Measurements from ENCODE around the gene DSTYK.
A peak's percentile ranks its signal among the peaks of the same experiment; 100 is the strongest.
"Not testable (repeated sequence)": the region's sequence is repeated elsewhere in the genome, so short reads cannot be mapped to it uniquely, and the experiment has no call there.

The DSTYK gene

GRCh38 chr1:205161076-205161475, 50.4 kb downstream of the DSTYK start:
- no peaks in the 10 kb centered on the region for H3K4me1 ChIP-seq (ENCODE audit: control insufficient read depth, insufficient read depth, low read length)
- H3K27me3 ChIP-seq (ENCODE audit: control insufficient read depth, insufficient read depth, low read length) = no peaks in the 10 kb centered on the region
- no peaks in the 10 kb centered on the region for H3K9me3 ChIP-seq (replicated peaks; ENCODE audit: low read length)
- H3K36me3 ChIP-seq (ENCODE audit: insufficient read depth, low read length) = peaks cover 58% of the 10 kb centered on the region
- no peak overlapping the region for H3K9ac ChIP-seq (ENCODE audit: low read depth, low read length)
- H3K4me2 ChIP-seq (ENCODE audit: low read length) = no peak overlapping the region
- no peak overlapping the region for H3K4me3 ChIP-seq (ENCODE audit: low read length)

DNA sequence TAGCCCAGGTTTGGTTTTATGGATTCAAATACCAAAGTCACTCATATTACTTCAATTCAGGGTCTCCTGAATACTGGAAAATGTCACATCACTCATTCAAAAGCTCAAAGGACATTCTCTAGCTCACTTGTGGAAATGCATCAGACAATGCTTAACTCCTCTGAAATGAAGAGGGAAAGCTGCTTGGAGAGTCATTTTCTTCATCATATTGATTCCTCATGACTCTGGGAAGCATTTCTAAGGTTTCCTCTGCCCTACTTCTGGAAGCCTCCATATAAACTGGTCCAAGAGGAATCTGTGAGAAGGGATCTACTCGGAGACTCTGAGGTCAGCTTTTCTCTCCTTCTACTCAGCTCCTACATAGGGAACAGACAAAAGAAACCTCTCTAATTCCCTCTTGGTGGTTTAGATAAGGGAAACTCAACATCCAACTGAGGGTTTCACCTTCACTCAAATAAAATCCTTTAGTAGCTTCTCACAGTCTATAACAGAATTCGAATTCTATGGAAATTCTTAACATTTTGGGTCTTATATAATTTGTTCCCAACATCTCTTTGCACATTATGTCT, 53.4 kb downstream of the DSTYK start:
- Histone ChIP-seq H3K4me3 (ENCODE audit: low read length) (no peak overlapping the region), H3K36me3 (ENCODE audit: insufficient read depth, low read length) (peaks cover 59% of the 10 kb centered on the region), H3K9ac (ENCODE audit: low read depth, low read length) (no peak overlapping the region), H3K9me3 (replicated peaks; ENCODE audit: low read length) (no peaks in the 10 kb centered on the region), H3K27me3 (ENCODE audit: control insufficient read depth, insufficient read depth, low read length) (no peaks in the 10 kb centered on the region), H3K4me1 (ENCODE audit: control insufficient read depth, insufficient read depth, low read length) (no peaks in the 10 kb centered on the region), H3K4me2 (ENCODE audit: low read length) (no peak overlapping the region)

- not testable (repeated sequence) for H3K9me3 ChIP-seq (replicated peaks; ENCODE audit: low read length); H3K9ac ChIP-seq (ENCODE audit: low read depth, low read length); H3K4me3 ChIP-seq (ENCODE audit: low read length); H3K27me3 ChIP-seq (ENCODE audit: control insufficient read depth, insufficient read depth, low read length); H3K4me2 ChIP-seq (ENCODE audit: low read length); H3K4me1 ChIP-seq (ENCODE audit: control insufficient read depth, insufficient read depth, low read length)
- H3K36me3 ChIP-seq (ENCODE audit: insufficient read depth, low read length) = peaks cover 42% of the 10 kb centered on the region
These were observed 55.7 kb downstream of the DSTYK start for GRCh38 chr1:205155665-205156377.

DNA sequence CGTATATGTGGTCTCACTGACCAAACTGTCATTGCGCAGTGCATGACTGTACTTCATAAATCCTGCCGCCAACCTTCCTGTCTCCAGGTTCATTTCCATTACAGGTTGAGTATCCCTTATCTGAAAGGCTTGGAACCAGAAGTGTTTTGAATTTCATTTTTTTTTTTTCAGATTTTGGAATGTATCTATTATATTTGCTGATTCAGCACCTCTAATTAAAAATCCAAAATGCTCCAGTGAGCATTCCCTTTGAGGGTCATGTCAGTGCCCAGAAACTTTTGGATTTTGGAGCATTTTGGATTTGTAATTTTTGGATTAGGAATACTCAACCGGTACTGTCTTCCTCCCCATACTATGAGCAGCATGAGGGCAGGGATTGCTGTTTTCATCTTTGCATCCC, 59.0 kb downstream of the DSTYK start:
- Histone ChIP-seq H3K36me3 (ENCODE audit: insufficient read depth, low read length) (peaks cover 29% of the 10 kb centered on the region), H3K4me2 (ENCODE audit: low read length) (no peak overlapping the region), H3K9ac (ENCODE audit: low read depth, low read length) (no peak overlapping the region), H3K4me3 (ENCODE audit: low read length) (no peak overlapping the region), H3K9me3 (replicated peaks; ENCODE audit: low read length) (no peaks in the 10 kb centered on the region), H3K4me1 (ENCODE audit: control insufficient read depth, insufficient read depth, low read length) (peaks cover 2% of the 10 kb centered on the region), H3K27me3 (ENCODE audit: control insufficient read depth, insufficient read depth, low read length) (no peaks in the 10 kb centered on the region)

DNA sequence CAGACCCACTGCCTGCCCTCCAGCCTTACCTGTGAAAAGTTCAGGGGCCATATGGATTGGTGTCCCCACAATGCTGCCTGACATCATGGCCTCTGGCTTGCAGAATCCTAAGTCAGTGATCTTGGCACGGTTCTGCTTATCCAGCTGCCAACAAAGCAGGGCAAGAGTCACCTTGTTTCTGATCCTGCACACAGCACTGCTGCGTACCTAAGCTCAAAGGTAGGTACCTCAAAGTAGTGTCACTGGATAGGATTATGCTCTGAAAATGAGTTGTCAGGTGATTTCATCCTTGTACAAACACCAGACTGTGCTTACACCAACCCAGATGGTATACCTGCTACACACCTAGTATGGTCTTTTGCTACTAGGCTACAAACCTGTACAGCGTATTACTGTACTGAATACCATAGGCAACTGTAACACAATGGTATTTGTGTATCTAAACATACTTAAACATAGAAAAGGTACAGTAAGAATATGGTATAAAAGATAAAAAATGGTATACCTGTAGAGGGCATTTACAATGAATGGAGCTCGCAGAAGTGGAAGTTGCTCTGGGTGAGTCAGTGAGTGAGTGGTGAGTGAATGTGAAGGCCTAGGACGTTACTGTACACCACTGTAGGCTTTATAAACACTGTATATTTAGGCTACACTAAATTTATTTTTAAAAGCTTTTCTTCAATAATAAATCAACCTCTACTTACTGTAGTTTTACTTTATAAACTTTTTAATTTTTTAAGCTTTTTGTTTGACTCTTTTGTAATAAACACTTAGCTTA, 60.7 kb downstream of the DSTYK start:
- H3K4me3 ChIP-seq (ENCODE audit: low read length) = no peak overlapping the region
- no peaks in the 10 kb centered on the region for H3K27me3 ChIP-seq (ENCODE audit: control insufficient read depth, insufficient read depth, low read length)
- peaks cover 11% of the 10 kb centered on the region for H3K4me1 ChIP-seq (ENCODE audit: control insufficient read depth, insufficient read depth, low read length)
- no peak overlapping the region for H3K4me2 ChIP-seq (ENCODE audit: low read length)
- H3K9me3 ChIP-seq (replicated peaks; ENCODE audit: low read length) = no peaks in the 10 kb centered on the region
- no peak overlapping the region for H3K9ac ChIP-seq (ENCODE audit: low read depth, low read length)
- H3K36me3 ChIP-seq (ENCODE audit: insufficient read depth, low read length) = peaks cover 22% of the 10 kb centered on the region

DNA sequence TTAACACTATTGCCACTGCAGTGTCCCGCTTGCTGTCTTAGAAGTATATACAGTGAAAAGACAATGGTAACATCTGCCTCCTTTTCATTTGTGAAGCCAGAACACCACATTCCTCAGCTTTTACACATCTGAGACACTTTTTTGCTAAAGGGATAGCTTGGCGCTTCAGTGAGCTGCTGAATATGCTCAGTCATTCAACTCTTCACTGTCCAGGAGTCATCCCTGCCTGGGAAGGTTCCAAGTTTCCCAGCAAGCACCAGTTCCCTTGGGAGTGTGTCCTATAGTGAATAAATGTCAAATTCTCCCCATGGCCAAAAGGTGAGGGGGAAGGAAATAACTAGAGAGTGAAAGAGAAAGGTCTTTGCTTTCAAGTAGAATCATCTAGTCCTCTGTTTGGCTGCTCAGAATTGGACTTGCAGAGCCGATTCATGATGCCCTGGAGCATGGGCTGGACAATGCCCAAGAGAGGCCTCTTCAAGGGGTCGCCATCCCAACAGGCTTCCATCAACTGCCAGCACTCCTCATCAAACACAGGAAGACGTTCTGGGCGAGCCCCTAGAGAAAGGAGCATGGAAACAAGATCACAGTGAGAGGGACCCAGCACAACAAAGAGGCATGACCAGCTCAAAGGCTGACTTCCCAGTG, 64.2 kb downstream of the DSTYK start:
- no peaks in the 10 kb centered on the region for H3K9me3 ChIP-seq (replicated peaks; ENCODE audit: low read length)
- H3K36me3 ChIP-seq (ENCODE audit: insufficient read depth, low read length) = peaks cover 14% of the 10 kb centered on the region
- H3K4me1 ChIP-seq (ENCODE audit: control insufficient read depth, insufficient read depth, low read length) = peaks cover 30% of the 10 kb centered on the region
- H3K4me2 ChIP-seq (ENCODE audit: low read length) = no peak overlapping the region
- H3K4me3 ChIP-seq (ENCODE audit: low read length) = no peak overlapping the region
- H3K27me3 ChIP-seq (ENCODE audit: control insufficient read depth, insufficient read depth, low read length) = no peaks in the 10 kb centered on the region
- peak overlapping the region; percentile 45 for H3K9ac ChIP-seq (ENCODE audit: low read depth, low read length)

- H3K36me3 ChIP-seq (ENCODE audit: insufficient read depth, low read length) = peaks cover 7% of the 10 kb centered on the region
- peak overlapping the region; percentile 47 for H3K4me2 ChIP-seq (ENCODE audit: low read length)
- H3K4me3 ChIP-seq (ENCODE audit: low read length) = no peak overlapping the region
- H3K9me3 ChIP-seq (replicated peaks; ENCODE audit: low read length) = no peaks in the 10 kb centered on the region
- peak overlapping the region; percentile 53 for H3K9ac ChIP-seq (ENCODE audit: low read depth, low read length)
- H3K4me1 ChIP-seq (ENCODE audit: control insufficient read depth, insufficient read depth, low read length) = peaks cover 33% of the 10 kb centered on the region
- H3K27me3 ChIP-seq (ENCODE audit: control insufficient read depth, insufficient read depth, low read length) = no peaks in the 10 kb centered on the region
These were observed 66.8 kb downstream of the DSTYK start for GRCh38 chr1:205144751-205145150.

- Histone ChIP-seq H3K4me3 (ENCODE audit: low read length) (no peak overlapping the region), H3K9ac (ENCODE audit: low read depth, low read length) (peak overlapping the region; percentile 53), H3K4me1 (ENCODE audit: control insufficient read depth, insufficient read depth, low read length) (peaks cover 33% of the 10 kb centered on the region), H3K36me3 (ENCODE audit: insufficient read depth, low read length) (peaks cover 7% of the 10 kb centered on the region), H3K4me2 (ENCODE audit: low read length) (peak overlapping the region; percentile 47), H3K27me3 (ENCODE audit: control insufficient read depth, insufficient read depth, low read length) (no peaks in the 10 kb centered on the region), H3K9me3 (replicated peaks; ENCODE audit: low read length) (no peaks in the 10 kb centered on the region)
These were observed 67.3 kb downstream of the DSTYK start for GRCh38 chr1:205144046-205144720.

DNA sequence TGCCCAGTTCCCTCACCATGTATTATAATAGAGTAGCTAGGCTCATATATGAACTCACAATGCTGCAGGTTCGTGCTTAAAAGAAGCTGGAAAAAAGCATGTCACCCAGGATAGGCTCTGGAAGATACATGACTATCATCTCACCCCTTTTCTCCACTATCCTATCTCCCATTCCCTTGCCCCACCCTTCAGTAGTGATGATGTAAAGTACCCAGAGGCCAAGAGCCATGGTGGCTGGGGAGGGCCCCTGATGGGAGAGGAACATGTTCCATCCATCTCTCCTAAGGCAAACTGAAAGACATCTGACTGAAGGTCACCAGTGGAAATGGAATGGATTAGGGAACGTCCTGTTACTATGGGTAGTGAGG, 69.4 kb downstream of the DSTYK start:
- Histone ChIP-seq H3K36me3 (ENCODE audit: insufficient read depth, low read length) (peaks cover 3% of the 10 kb centered on the region), H3K4me1 (ENCODE audit: control insufficient read depth, insufficient read depth, low read length) (peaks cover 26% of the 10 kb centered on the region), H3K9me3 (replicated peaks; ENCODE audit: low read length) (no peaks in the 10 kb centered on the region), H3K9ac (ENCODE audit: low read depth, low read length) (peak overlapping the region; percentile 39), H3K27me3 (ENCODE audit: control insufficient read depth, insufficient read depth, low read length) (no peaks in the 10 kb centered on the region), H3K4me3 (ENCODE audit: low read length) (no peak overlapping the region), H3K4me2 (ENCODE audit: low read length) (peak overlapping the region; percentile 75)

GRCh38 chr1:205141236-205142101, 70.0 kb downstream of the DSTYK start:
- H3K36me3 ChIP-seq (ENCODE audit: insufficient read depth, low read length) = peaks cover 3% of the 10 kb centered on the region
- H3K4me3 ChIP-seq (ENCODE audit: low read length) = no peak overlapping the region
- peak overlapping the region; percentile 75 for H3K4me2 ChIP-seq (ENCODE audit: low read length)
- H3K27me3 ChIP-seq (ENCODE audit: control insufficient read depth, insufficient read depth, low read length) = no peaks in the 10 kb centered on the region
- H3K9ac ChIP-seq (ENCODE audit: low read depth, low read length) = peak overlapping the region; percentile 39
- H3K4me1 ChIP-seq (ENCODE audit: control insufficient read depth, insufficient read depth, low read length) = peaks cover 23% of the 10 kb centered on the region
- no peaks in the 10 kb centered on the region for H3K9me3 ChIP-seq (replicated peaks; ENCODE audit: low read length)

All from skeletal muscle satellite cell (primary cell).